ENCODE data around the gene SUSD2.
"Not testable (repeated sequence)": the region's sequence is repeated elsewhere in the genome, so short reads cannot be mapped to it uniquely, and the experiment has no call there.

Gene SUSD2

DNA sequence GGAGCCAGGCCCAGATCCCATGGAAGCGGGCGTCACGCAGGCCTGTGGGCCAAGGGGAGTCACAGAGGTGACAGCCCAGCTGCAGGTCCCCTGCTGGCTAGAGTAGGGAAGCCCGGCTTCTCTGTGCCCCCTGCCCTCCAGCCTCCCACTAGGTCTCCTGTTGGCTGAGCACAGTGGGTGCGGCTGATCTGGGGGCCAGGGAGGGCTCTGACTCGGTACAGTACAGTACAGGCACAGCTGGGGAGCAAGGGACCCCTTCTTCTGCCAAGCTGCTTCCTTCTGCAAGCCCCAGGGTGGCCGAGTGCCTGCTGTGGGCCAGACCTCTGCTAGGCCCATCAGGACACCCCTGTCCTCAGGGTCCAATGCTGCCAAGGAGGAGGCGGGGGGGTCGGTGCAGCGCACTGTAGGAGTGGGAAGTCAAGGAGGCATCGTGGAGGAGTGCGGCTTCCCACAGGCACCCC is 10.1 kb downstream of the SUSD2 start:
- H3K27me3 ChIP-seq (ENCODE audit: insufficient read depth, low read length) = no peaks in the 10 kb centered on the region
- H2AFZ ChIP-seq (ENCODE audit: low read depth, low read length) = no peak overlapping the region
- no peaks in the 10 kb centered on the region for H3K36me3 ChIP-seq (ENCODE audit: insufficient read depth, low read length)
- H3K9me3 ChIP-seq (ENCODE audit: low read length) = no peaks in the 10 kb centered on the region
- H3K4me3 ChIP-seq (ENCODE audit: low read length) = no peak overlapping the region
- H3K4me1 ChIP-seq (ENCODE audit: insufficient read depth, low read length) = no peaks in the 10 kb centered on the region

DNA sequence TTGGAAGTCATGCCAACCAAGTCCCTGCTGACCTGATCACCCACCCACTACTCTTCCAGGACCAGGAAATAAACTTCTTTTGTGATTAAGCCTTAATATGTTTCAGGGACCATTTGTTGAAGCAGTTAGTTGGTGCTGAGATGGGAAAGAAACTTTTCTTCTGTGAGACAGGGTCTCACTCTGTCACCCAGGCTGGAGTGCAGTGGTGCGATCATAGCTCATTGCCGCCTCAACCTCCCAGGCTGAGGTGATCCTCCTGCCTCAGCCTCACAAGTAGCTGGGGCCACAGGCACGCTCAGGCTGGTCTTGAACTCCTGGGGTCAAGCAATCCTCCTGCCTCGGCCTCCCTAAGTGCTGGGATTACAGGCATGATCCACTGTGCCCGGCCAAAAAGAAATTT is 10.6 kb downstream of the SUSD2 start:
- H2AFZ ChIP-seq (ENCODE audit: low read depth, low read length) = no peak overlapping the region
- no peaks in the 10 kb centered on the region for H3K27me3 ChIP-seq (ENCODE audit: insufficient read depth, low read length)
- no peak overlapping the region for H3K4me3 ChIP-seq (ENCODE audit: low read length)
- H3K36me3 ChIP-seq (ENCODE audit: insufficient read depth, low read length) = no peaks in the 10 kb centered on the region
- no peaks in the 10 kb centered on the region for H3K4me1 ChIP-seq (ENCODE audit: insufficient read depth, low read length)
- no peaks in the 10 kb centered on the region for H3K9me3 ChIP-seq (ENCODE audit: low read length)

DNA sequence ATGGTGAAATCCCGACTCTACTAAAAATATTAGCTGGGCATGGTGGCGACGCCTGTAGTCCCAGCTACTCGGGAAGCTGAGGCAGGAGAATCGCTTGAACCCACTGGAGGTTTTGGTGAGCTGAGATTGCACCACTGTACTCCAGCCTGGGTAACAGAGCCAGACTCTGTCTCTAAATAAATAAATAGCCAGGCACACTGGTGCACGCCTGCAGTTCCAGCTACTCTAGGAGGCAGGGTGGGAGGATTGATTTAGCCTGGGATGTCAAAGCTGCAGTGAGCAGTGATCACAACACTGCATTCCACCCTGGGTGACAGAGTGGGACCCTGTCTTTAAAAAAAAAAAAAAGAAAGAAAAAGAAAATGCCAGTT is 17.4 kb downstream of the SUSD2 start:
- Histone ChIP-seq H3K36me3 (ENCODE audit: insufficient read depth, low read length) (no peaks in the 10 kb centered on the region), H3K27me3 (ENCODE audit: insufficient read depth, low read length) (no peaks in the 10 kb centered on the region), H2AFZ (ENCODE audit: low read depth, low read length) (no peak overlapping the region), H3K4me1 (ENCODE audit: insufficient read depth, low read length) (no peaks in the 10 kb centered on the region), H3K4me3 (ENCODE audit: low read length) (no peak overlapping the region), H3K9me3 (ENCODE audit: low read length) (no peaks in the 10 kb centered on the region)

DNA sequence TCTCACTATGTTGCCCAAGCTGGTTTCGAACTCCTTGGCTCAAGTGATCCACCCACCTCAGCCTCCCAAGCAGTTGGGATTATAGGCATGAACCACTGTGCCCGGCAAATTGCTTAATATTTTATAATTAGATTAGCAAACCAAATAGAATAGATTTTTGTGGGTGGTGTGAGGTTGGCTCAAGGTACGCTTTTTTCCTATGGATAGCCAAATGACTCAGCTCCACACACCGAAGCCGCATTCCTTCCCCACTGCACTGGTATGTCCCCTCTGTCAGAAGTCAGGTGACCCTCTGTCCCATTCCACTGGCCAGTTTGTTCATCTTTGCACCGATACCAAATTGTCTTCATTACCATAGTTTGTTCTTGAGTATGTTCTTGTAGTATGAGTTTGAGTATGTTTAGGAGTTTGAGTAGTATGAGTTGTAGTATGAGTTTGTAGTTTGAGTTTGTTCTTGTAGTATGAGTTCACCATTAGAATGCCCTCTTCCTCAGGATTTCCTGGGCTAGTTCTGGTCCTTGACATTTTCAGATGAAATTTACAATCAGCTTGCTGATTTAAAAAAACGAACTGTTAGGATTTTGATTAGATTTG is 19.4 kb downstream of the SUSD2 start:
- no peaks in the 10 kb centered on the region for H3K36me3 ChIP-seq (ENCODE audit: insufficient read depth, low read length)
- no peak overlapping the region for H3K4me3 ChIP-seq (ENCODE audit: low read length)
- no peaks in the 10 kb centered on the region for H3K27me3 ChIP-seq (ENCODE audit: insufficient read depth, low read length)
- no peaks in the 10 kb centered on the region for H3K4me1 ChIP-seq (ENCODE audit: insufficient read depth, low read length)
- no peak overlapping the region for H2AFZ ChIP-seq (ENCODE audit: low read depth, low read length)
- peaks cover 2% of the 10 kb centered on the region for H3K9me3 ChIP-seq (ENCODE audit: low read length)

DNA sequence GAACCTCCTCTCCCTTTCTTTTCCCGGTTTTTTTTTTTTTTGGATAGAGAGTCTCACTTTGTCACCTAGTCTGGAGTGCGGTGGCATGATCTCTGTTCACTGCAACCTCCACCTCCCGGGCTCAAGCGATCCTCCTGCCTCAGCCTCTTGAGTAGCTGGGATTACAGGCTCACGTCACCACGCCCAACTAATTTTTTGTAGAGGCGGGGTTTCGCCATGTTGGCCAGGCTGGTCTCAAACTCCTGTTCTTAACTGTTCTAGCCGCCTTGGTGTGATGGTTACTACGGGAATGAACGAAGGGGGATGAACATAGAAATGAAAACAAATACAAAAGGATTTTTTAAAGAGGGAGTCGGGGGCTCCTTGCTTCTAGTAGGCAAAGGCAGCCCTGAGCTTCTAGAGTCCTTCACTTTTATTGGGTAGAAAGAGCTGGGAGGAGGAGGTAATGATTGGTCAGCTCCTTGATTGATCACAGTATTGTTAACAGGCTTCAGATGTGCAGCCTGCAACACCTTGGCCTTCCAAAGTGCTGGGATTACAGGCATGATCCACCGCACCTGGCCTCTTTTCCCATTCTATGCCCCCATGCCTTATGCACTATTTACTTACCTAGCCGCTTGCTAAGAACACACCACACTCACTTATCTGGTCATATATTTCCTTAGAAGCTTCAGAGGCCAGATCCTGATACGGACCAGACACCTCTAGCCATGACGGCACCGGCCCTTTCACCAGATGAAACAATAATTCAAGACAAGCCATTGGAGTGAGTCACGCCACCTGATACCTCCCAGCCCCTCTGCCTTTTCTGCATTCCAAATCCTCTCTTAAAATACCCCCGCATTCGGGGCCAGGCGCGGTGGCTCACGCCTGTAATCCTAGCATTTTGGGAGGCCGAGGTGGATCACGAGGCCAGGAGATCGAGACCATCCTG is 20.7 kb downstream of the SUSD2 start:
- Histone ChIP-seq H3K9me3 (ENCODE audit: low read length) (peaks cover 2% of the 10 kb centered on the region), H3K4me1 (ENCODE audit: insufficient read depth, low read length) (no peaks in the 10 kb centered on the region), H3K4me3 (ENCODE audit: low read length) (no peak overlapping the region), H3K36me3 (ENCODE audit: insufficient read depth, low read length) (no peaks in the 10 kb centered on the region), H2AFZ (ENCODE audit: low read depth, low read length) (no peak overlapping the region), H3K27me3 (ENCODE audit: insufficient read depth, low read length) (no peaks in the 10 kb centered on the region)

DNA sequence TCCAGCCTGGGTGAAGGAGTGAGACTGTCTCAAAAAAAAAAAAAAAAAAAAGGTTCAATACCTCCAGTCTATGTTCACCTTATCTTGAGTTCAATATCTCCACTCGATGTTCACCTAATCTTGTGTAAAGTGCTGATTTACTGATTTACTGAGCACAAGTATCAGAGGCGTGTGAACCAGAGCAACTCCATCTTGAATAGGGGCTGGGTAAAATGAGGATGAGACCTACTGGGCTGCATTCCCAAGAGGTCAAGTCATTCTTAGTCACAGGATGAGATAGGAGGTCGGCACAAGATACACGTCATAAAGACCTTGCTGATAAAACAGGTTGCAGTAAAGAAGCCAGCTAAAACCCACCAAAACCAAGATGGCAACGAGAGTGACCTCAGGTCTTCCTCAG is 22.6 kb downstream of the SUSD2 start:
- H2AFZ ChIP-seq (ENCODE audit: low read depth, low read length); H3K4me3 ChIP-seq (ENCODE audit: low read length); H3K36me3 ChIP-seq (ENCODE audit: insufficient read depth, low read length); H3K9me3 ChIP-seq (ENCODE audit: low read length); H3K4me1 ChIP-seq (ENCODE audit: insufficient read depth, low read length); H3K27me3 ChIP-seq (ENCODE audit: insufficient read depth, low read length): not testable (repeated sequence)

DNA sequence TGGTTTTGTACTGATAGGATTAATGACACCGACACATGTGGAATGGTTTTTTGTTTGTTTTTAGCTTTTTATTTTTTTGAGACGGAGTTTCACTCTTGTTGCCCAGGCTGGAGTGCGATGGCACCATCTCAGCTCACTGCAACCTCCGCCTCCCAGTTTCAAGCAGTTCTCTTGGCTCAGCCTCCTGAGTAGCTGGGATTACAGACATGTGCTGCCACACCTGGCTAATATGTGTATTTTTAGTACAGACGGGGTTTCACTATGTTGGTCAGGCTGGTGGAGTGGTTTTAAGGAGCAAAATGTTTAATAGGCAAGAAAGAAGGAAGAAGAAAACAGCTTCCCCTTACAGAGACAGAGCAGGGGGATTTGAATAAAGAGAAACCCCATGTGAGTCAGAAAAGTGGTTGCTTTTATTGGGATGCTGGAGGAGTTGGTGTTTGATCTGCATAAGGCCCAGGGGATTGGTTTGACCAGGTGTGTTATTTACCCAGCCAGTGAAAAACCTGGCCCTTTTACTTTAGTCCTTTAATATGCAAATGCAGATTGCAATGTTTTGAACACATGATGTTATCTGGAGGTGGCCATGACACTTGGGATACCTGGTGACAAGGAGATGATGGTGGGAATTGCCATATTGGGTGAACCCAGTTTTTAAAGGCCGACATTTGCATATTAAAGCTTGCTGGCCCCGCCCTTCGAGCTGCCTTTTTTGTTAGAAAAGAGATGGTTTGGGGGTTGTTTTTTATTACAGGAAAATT is 24.3 kb downstream of the SUSD2 start:
- no peak overlapping the region for H3K4me3 ChIP-seq (ENCODE audit: low read length)
- peaks cover 2% of the 10 kb centered on the region for H3K9me3 ChIP-seq (ENCODE audit: low read length)
- H3K27me3 ChIP-seq (ENCODE audit: insufficient read depth, low read length) = no peaks in the 10 kb centered on the region
- H3K4me1 ChIP-seq (ENCODE audit: insufficient read depth, low read length) = peaks cover 7% of the 10 kb centered on the region
- no peaks in the 10 kb centered on the region for H3K36me3 ChIP-seq (ENCODE audit: insufficient read depth, low read length)
- no peak overlapping the region for H2AFZ ChIP-seq (ENCODE audit: low read depth, low read length)

DNA sequence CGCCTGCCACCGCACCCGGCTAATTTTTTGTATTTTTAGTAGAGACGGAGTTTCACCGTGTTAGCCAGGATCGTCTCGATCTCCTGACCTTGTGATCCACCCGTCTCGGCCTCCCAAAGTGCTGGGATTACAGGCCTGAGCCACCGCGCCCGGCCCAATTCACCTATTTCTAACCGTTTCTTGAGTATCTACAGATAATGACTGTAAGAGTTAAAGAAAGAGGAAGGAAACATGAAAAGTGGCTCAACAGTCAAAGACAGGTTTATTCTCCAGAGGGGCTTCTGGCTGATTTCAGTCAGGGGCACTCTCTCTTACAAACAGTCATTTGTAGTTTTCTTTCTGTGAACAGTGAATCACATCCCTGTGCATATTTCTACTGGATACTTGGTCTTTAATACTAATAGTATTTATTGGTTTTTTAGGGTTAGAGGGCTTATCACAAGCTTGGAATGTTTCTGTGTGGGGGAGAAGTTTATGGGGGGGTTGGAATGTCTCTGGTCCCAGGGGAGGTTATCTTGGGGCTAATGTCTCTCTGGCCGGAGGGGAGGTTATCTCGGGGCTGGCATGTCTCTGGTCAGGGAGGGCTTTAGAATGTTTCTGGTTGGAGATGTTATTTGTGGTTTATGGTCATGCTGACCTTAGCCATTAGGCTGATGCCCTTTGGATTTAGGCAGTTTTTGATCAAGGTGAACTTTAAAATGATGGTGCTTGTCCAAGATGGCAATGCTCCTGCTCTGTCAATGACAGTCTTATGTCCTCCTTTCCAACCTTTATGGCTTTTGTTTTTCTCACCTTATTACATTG is 25.4 kb downstream of the SUSD2 start:
- H3K4me1 ChIP-seq (ENCODE audit: insufficient read depth, low read length); H3K4me3 ChIP-seq (ENCODE audit: low read length); H3K36me3 ChIP-seq (ENCODE audit: insufficient read depth, low read length); H3K27me3 ChIP-seq (ENCODE audit: insufficient read depth, low read length); H3K9me3 ChIP-seq (ENCODE audit: low read length); H2AFZ ChIP-seq (ENCODE audit: low read depth, low read length): not testable (repeated sequence)

DNA sequence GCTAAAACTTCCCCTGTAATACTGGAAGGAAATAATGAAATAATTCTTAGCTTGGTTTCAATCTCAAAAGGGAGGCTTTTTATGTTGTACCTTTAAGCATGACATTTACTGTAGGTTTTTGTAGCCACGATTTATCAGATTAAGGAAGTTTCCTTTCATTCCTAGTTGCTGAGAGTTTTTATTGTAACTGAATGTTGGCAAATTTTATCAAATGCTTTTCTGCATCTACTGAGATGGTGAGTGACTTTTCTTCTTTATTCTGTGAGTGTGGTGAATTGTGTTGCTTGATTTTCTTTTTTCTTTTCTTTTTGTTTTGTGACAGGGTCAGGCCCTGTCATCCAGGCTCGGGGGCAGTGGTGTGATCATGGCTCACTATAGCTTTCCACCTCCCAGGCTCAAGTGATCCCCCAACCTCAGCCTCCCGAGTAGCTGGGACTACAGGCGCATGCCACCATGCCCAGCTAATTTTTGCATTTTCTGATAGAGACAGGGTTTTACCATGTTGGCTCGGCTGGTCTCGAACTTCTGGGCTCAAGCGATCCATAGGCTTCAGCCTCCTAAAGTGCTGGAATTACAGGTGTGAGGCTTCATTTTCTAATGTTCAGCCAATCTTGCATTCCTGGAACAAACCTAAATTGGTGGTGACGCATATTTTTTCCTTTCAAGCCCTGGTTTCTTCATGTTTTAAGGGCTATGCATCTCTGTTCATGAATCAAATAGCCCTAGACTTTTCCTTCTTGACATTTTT is 26.2 kb downstream of the SUSD2 start:
- H3K4me1 ChIP-seq (ENCODE audit: insufficient read depth, low read length) = peaks cover 7% of the 10 kb centered on the region
- H2AFZ ChIP-seq (ENCODE audit: low read depth, low read length) = no peak overlapping the region
- no peak overlapping the region for H3K4me3 ChIP-seq (ENCODE audit: low read length)
- no peaks in the 10 kb centered on the region for H3K27me3 ChIP-seq (ENCODE audit: insufficient read depth, low read length)
- H3K9me3 ChIP-seq (ENCODE audit: low read length) = peaks cover 2% of the 10 kb centered on the region
- no peaks in the 10 kb centered on the region for H3K36me3 ChIP-seq (ENCODE audit: insufficient read depth, low read length)

DNA sequence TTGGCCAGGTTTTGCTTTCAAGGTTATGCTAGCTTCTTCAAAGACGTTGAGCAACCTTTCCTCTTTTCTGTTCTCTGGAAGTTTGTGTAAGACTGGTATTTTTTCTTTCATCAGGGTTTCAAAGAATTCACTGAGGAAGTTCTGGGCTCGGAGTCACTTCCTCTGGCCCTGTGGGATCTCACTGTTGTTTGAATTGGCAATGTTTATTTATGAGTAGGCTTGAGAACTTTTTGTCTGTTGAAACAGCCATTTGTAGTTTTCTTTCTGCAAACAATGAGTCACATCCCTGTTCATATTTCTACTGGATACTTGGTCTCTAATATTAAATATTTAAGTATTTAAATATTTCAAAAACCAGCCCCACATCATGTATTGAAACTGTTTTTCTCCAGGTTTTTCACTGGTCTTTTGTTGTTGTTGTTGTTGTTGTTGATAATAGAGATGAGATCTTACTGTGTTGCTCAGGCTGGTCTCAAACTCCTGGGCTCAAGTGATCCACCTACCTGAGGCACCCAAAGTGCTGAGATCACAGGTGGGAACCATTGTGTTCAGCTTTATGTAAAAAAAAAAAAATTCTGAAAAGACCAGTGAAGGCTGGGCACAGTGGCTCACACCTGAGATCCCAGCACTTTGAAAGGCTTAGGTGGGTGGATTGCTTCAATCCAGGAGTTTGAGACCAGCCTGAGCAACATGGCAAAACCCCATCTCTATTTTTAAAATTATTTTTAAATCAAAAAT is 26.9 kb downstream of the SUSD2 start:
- H3K9me3 ChIP-seq (ENCODE audit: low read length) = peaks cover 2% of the 10 kb centered on the region
- H3K27me3 ChIP-seq (ENCODE audit: insufficient read depth, low read length) = no peaks in the 10 kb centered on the region
- H3K4me3 ChIP-seq (ENCODE audit: low read length) = no peak overlapping the region
- no peak overlapping the region for H2AFZ ChIP-seq (ENCODE audit: low read depth, low read length)
- H3K4me1 ChIP-seq (ENCODE audit: insufficient read depth, low read length) = peaks cover 7% of the 10 kb centered on the region
- H3K36me3 ChIP-seq (ENCODE audit: insufficient read depth, low read length) = no peaks in the 10 kb centered on the region

DNA sequence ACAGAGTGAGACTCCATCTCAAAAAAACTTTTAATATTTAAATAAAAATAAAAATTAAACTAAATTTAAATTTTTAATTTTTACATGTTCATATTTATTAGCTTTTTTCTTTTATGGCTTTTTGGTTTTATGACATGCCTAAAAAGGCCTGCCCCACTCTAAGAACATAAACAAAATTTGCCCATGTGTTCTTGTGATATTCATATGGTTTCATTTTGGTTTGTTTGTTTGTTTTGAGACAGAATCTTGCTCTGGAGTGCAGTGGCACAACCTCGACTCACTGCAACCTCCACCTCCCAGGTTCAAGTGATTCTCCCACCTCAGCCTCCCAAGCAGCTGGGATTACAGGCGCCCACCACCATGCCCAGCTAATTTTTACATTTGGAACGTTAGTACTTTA is 27.7 kb downstream of the SUSD2 start:
- Histone ChIP-seq H3K4me1 (ENCODE audit: insufficient read depth, low read length) (peaks cover 7% of the 10 kb centered on the region), H3K27me3 (ENCODE audit: insufficient read depth, low read length) (no peaks in the 10 kb centered on the region), H3K36me3 (ENCODE audit: insufficient read depth, low read length) (no peaks in the 10 kb centered on the region), H3K4me3 (ENCODE audit: low read length) (no peak overlapping the region), H3K9me3 (ENCODE audit: low read length) (peaks cover 2% of the 10 kb centered on the region), H2AFZ (ENCODE audit: low read depth, low read length) (no peak overlapping the region)

DNA sequence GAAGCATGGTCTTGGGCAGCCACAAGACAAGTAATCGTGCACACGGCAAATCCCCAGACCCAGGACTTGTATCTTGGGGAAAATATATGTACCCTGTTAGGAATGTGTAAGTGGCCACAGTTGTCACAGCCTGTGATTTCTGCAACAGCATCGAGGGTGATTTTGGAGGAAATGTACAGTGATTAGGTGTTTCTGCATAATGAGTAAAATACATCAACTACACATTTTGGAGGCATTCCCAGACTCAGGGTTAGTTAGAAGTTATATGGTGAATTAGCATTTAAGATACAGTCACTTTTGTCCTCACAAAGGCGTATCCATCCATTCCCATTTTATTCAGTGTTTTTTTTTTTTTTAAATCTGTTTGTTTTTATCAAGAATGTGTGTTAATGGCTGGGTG is 28.4 kb downstream of the SUSD2 start:
- no peaks in the 10 kb centered on the region for H3K36me3 ChIP-seq (ENCODE audit: insufficient read depth, low read length)
- peaks cover 2% of the 10 kb centered on the region for H3K9me3 ChIP-seq (ENCODE audit: low read length)
- H3K4me1 ChIP-seq (ENCODE audit: insufficient read depth, low read length) = peaks cover 7% of the 10 kb centered on the region
- H3K4me3 ChIP-seq (ENCODE audit: low read length) = no peak overlapping the region
- H3K27me3 ChIP-seq (ENCODE audit: insufficient read depth, low read length) = no peaks in the 10 kb centered on the region
- H2AFZ ChIP-seq (ENCODE audit: low read depth, low read length) = no peak overlapping the region
